H9 (cell line): Measurements from ENCODE around the gene SBK2. TPM values are rescaled to one million over a fixed set of nuclear protein-coding genes. Genes with fewer than 3 reads are reported as not detected.

Experiments used
- DNase-seq: peaks from one replicate; pipeline ENCODE4 v3.0.0-alpha.2; 2017
- H2AFZ ChIP-seq: one replicate; pipeline ENCODE4 v1.6.1; 2013; ENCODE audit warnings: mild to moderate bottlenecking, low read length, control low read depth, moderate library complexity
- H2AK5ac ChIP-seq: 2 replicates; pipeline ENCODE4 v1.6.1; 2013; ENCODE audit warnings: low read length, control low read depth, mixed read lengths; ENCODE audit not compliant: insufficient read length
- H2BK120ac ChIP-seq: one replicate; pipeline ENCODE4 v1.6.1; 2013; ENCODE audit warnings: low read depth, mild to moderate bottlenecking, low read length, control low read depth, inconsistent platforms; ENCODE audit not compliant: poor library complexity, severe bottlenecking
- H2BK12ac ChIP-seq: 2 replicates; pipeline ENCODE4 v1.6.1; 2013; ENCODE audit warnings: low read length, control low read depth, mixed read lengths, low read depth; ENCODE audit not compliant: insufficient read length
- H2BK15ac ChIP-seq: 2 replicates; pipeline ENCODE4 v1.6.1; 2013; ENCODE audit warnings: low read depth, low read length, control low read depth
- H2BK20ac ChIP-seq: one replicate; pipeline ENCODE4 v1.6.1; 2013; ENCODE audit warnings: low read depth, mild to moderate bottlenecking, low read length, control low read depth, inconsistent platforms; ENCODE audit not compliant: poor library complexity, severe bottlenecking
- H2BK5ac ChIP-seq: 2 replicates; pipeline ENCODE4 v1.6.1; 2013; ENCODE audit warnings: low read length, control low read depth, mixed read lengths; ENCODE audit not compliant: insufficient read length
- H3K14ac ChIP-seq: 2 replicates; pipeline ENCODE4 v1.6.1; 2013; ENCODE audit warnings: low read length, control low read depth; ENCODE audit not compliant: insufficient read depth
- H3K18ac ChIP-seq: 2 replicates; pipeline ENCODE4 v1.6.1; 2013; ENCODE audit warnings: low read depth, mild to moderate bottlenecking, mixed read lengths, low read length, control low read depth; ENCODE audit not compliant: insufficient read length
- H3K23ac ChIP-seq: 2 replicates; pipeline ENCODE4 v1.6.1; 2013; ENCODE audit warnings: low read length, control low read depth, mixed read lengths, low read depth; ENCODE audit not compliant: insufficient read length
- H3K23me2 ChIP-seq: 2 replicates; pipeline ENCODE4 v1.6.1; 2013; ENCODE audit warnings: low read depth, mild to moderate bottlenecking, mixed read lengths, low read length, control low read depth; ENCODE audit not compliant: insufficient read length, poor library complexity, severe bottlenecking
- H3K27ac ChIP-seq: 2 replicates; pipeline ENCODE4 v1.5.1; 2013; ENCODE audit warnings: low read length, control low read depth, mixed read lengths, low read depth; ENCODE audit not compliant: insufficient read length
- H3K27me3 ChIP-seq: 2 replicates; pipeline ENCODE4 v1.6.1; 2013; ENCODE audit warnings: low read length, control low read depth, inconsistent platforms; ENCODE audit not compliant: insufficient read depth
- H3K4ac ChIP-seq: 2 replicates; pipeline ENCODE4 v1.6.1; 2013; ENCODE audit warnings: low read depth, mild to moderate bottlenecking, control low read depth, inconsistent platforms, low read length, moderate library complexity
- H3K4me1 ChIP-seq: 2 replicates; pipeline ENCODE4 v1.6.1; 2013; ENCODE audit warnings: low read length, control low read depth, inconsistent platforms; ENCODE audit not compliant: insufficient read depth
- H3K4me2 ChIP-seq: 2 replicates; pipeline ENCODE4 v1.6.1; 2013; ENCODE audit warnings: low read length, control low read depth, mixed read lengths; ENCODE audit not compliant: insufficient read length, insufficient read depth
- H3K56ac ChIP-seq: 2 replicates; pipeline ENCODE4 v1.6.1; 2013; ENCODE audit warnings: low read depth, mild to moderate bottlenecking, mixed read lengths, low read length, control low read depth; ENCODE audit not compliant: insufficient read length
- H3K79me1 ChIP-seq: 2 replicates; pipeline ENCODE4 v1.6.1; 2013; ENCODE audit warnings: low read depth, mild to moderate bottlenecking, moderate library complexity, low read length, control low read depth, inconsistent platforms; ENCODE audit not compliant: insufficient read depth, poor library complexity, severe bottlenecking
- H3K79me2 ChIP-seq: 2 replicates; pipeline ENCODE4 v1.6.1; 2013; ENCODE audit warnings: low read length, control low read depth, inconsistent platforms; ENCODE audit not compliant: insufficient read depth
- H3K9ac ChIP-seq: 2 replicates; pipeline ENCODE4 v1.6.1; 2013; ENCODE audit warnings: low read length, control low read depth, mixed read lengths; ENCODE audit not compliant: insufficient read length; ENCODE audit errors: extremely low read depth
- H3K9me3 ChIP-seq: one replicate; pipeline ENCODE4 v1.6.1; 2013; ENCODE audit warnings: low read depth, low read length, inconsistent platforms; ENCODE audit not compliant: control insufficient read depth
- H3T11ph ChIP-seq: one replicate; pipeline ENCODE4 v1.6.1; 2013; ENCODE audit warnings: mild to moderate bottlenecking, low read length, control low read depth, inconsistent platforms
- H4K20me1 ChIP-seq: one replicate; pipeline ENCODE4 v1.6.1; 2013; ENCODE audit not compliant: control insufficient read depth, insufficient read length, insufficient read depth
- H4K5ac ChIP-seq: 2 replicates; pipeline ENCODE4 v1.6.1; 2013; ENCODE audit warnings: low read depth, mild to moderate bottlenecking, mixed read lengths, low read length, control low read depth; ENCODE audit not compliant: insufficient read length
- H4K8ac ChIP-seq: replicated peaks from 2 replicates; pipeline ENCODE4 v1.6.1; 2013; ENCODE audit warnings: low read length, control low read depth, mixed read lengths, low read depth; ENCODE audit not compliant: insufficient read length
- H4K91ac ChIP-seq: 2 replicates; pipeline ENCODE4 v1.6.1; 2013; ENCODE audit warnings: low read depth, mild to moderate bottlenecking, moderate library complexity, mixed read lengths, low read length, control low read depth; ENCODE audit not compliant: insufficient read length
- H3K27ac Mint-ChIP-seq, 3 experiments: 2 replicates in 2 of 3; 3 replicates in 1 of 3; pipeline ENCODE4 v1.8.0; 2020 to 2021; ENCODE audit warnings: mixed read lengths in 3 of 3, mild to moderate bottlenecking in 1 of 3, moderate library complexity in 1 of 3
- H3K27me3 Mint-ChIP-seq: 2 replicates; pipeline ENCODE4 v1.8.0; 2021; ENCODE audit warnings: low read depth, mild to moderate bottlenecking, moderate library complexity, mixed read lengths
- H3K36me3 Mint-ChIP-seq, 3 experiments: 2 replicates in 2 of 3; 3 replicates in 1 of 3; pipeline ENCODE4 v1.8.0; 2020 to 2021; ENCODE audit warnings: low read depth in 3 of 3, mixed read lengths in 3 of 3; ENCODE audit not compliant: insufficient read depth in 1 of 3
- H3K4me1 Mint-ChIP-seq, 2 experiments: 2 replicates each; pipeline ENCODE4 v1.8.0; 2020; ENCODE audit warnings: mixed read lengths in 2 of 2
- H3K4me3 Mint-ChIP-seq, 2 experiments: 2 replicates in 1 of 2; 3 replicates in 1 of 2; pipeline ENCODE4 v1.8.0; 2020 to 2021; ENCODE audit warnings: mild to moderate bottlenecking in 2 of 2, mixed read lengths in 2 of 2, moderate library complexity in 1 of 2
- H3K9me3 Mint-ChIP-seq, 2 experiments: 2 replicates in 1 of 2; 3 replicates in 1 of 2; pipeline ENCODE4 v1.8.0; 2020; ENCODE audit warnings: mild to moderate bottlenecking in 2 of 2, mixed read lengths in 2 of 2, moderate library complexity in 1 of 2
- CTCF ChIP-seq: fragments of 200-600 bp; sonication (generic); conservative IDR thresholded peaks from 3 replicates; pipeline ENCODE4 v1.8.0; 2021; ENCODE audit warnings: antibody characterized with exemption, mild to moderate bottlenecking
- WGBS: extraction: QIAGEN DNeasy Blood & Tissue Kit; methylation state at CpG from one replicate; pipeline ENCODE4 v1.1.7; 2013; ENCODE audit warnings: missing lambda C conversion rate, low lambda C conversion rate, mixed read lengths; ENCODE audit not compliant: insufficient read length; ENCODE audit errors: extremely low coverage; 5-methylcytosine and 5-hydroxymethylcytosine counted together
- total RNA-seq: library from RNA; stranded (reverse); gene quantifications from 2 replicates; pipeline ENCODE4 v1.2.1, GENCODE V29; 2021

Gene SBK2
- total RNA-seq, 1 experiment from 2014 or later = 2.8 TPM

- no peak for TF ChIP-seq CTCF
- Histone ChIP-seq H2BK5ac (no peak overlapping the region), H4K8ac (no peak overlapping the region), H3K4ac (no peak overlapping the region), H3K79me1 (no peaks in the 10 kb centered on the region), H2AK5ac (no peak overlapping the region), H3K4me2 (no peak overlapping the region), H3K9ac (no peak overlapping the region), H3K56ac (no peak overlapping the region), H4K5ac (no peak overlapping the region), H2AFZ (no peak overlapping the region), H2BK15ac (no peak overlapping the region), H3K79me2 (no peaks in the 10 kb centered on the region), H3K23me2 (no peaks in the 10 kb centered on the region), H3T11ph (no peak overlapping the region), H3K27ac (no peak overlapping the region), H2BK120ac (no peak overlapping the region), H3K23ac (no peak overlapping the region), H4K20me1 (peaks cover 2% of the 10 kb centered on the region), H3K14ac (no peak overlapping the region), H2BK12ac (no peak overlapping the region), H3K9me3 (no peaks in the 10 kb centered on the region), H2BK20ac (no peak overlapping the region), H3K27me3 (no peaks in the 10 kb centered on the region), H4K91ac (no peak overlapping the region), H3K4me1 (no peaks in the 10 kb centered on the region; the same call in 1 of the 2 replicates), H3K18ac (no peak overlapping the region)
- Mint-ChIP-seq H3K27me3 (0 out of 2 replicates have a peak, but pooled peaks cover 2% of the 10 kb centered on the region), H3K27ac (no peak overlapping the region), H3K36me3 (peaks cover 0 to 6% (median 0%) of the 10 kb centered on the region in 3 experiments; a peak in 1 of 7 replicates), H3K4me1 (peaks cover 4 to 36% of the 10 kb centered on the region in 2 experiments; a peak in 3 of 4 replicates), H3K4me3 (no peak overlapping the region), H3K9me3 (peaks cover 0 to 4% of the 10 kb centered on the region in 2 experiments; a peak in 2 of 5 replicates)
- WGBS = no CpG with 5 or more reads among the region's 11 CpGs
- no peak for DNase-seq
These were observed 567 bp downstream of the SBK2 start for GRCh38 chr19:55536366-55536765.
